Fibroblast of peridontal ligament (primary cell): ENCODE results near the gene ACSF3.
"Not testable (repeated sequence)": the region's sequence is repeated elsewhere in the genome, so short reads cannot be mapped to it uniquely, and the experiment has no call there.

Experiments used
- DNase-seq: peaks from one replicate; pipeline ENCODE4 v3.0.0-alpha.2; 2010; ENCODE audit errors: extremely low read depth

ACSF3 gene

GRCh38 chr16:89161763-89162713 is 68.4 kb downstream of the ACSF3 start:
- DNase-seq, result no peak

DNA sequence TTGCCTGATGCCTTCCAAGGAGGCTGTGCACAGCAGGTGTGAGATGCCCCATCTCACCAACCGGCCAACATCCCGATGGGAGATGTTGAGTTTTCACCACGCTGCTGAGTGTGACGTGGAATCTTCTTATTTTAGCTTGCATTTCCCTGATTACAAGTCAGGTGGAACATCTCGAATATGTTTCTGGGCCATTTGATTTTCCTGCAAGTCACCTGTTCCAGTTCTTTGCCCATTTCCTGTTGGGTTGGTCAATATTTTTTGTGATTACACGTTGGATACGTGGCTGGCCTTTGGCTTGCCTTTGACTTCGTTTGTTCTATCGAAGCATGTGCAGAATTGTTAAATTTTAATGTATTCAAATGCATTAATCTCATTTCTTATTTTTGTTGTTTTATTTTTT is 69.6 kb downstream of the ACSF3 start:
- DNase-seq, result no peak

- no peak for DNase-seq
Measured at GRCh38 chr16:89164436-89164835, 70.8 kb downstream of the ACSF3 start.

GRCh38 chr16:89164847-89165680 is 71.4 kb downstream of the ACSF3 start:
- DNase-seq, result no peak

GRCh38 chr16:89165681-89165979 is 72.0 kb downstream of the ACSF3 start:
- not testable (repeated sequence) for DNase-seq

- no peak for DNase-seq
Measured at GRCh38 chr16:89166696-89167424, 73.2 kb downstream of the ACSF3 start.

GRCh38 chr16:89167425-89167941 is 73.8 kb downstream of the ACSF3 start:
- DNase-seq, result peak; percentile 66

GRCh38 chr16:89168381-89169189 is 74.9 kb downstream of the ACSF3 start:
- no peak for DNase-seq

- DNase-seq, result no peak
Measured at GRCh38 chr16:89169778-89170177, 76.1 kb downstream of the ACSF3 start.

- no peak for DNase-seq
Measured at GRCh38 chr16:89170346-89171215, 76.9 kb downstream of the ACSF3 start.

GRCh38 chr16:89171216-89172170 is 77.8 kb downstream of the ACSF3 start, which contains the start of gene CDH15:
Gene CDH15 (plus strand): TSS chr16:89171748. CDS start chr16:89171832, 84 bp downstream.
- DNase-seq, result peak; percentile 69

- DNase-seq, result no peak
Measured at GRCh38 chr16:89172171-89172527, 78.5 kb downstream of the ACSF3 start.

DNA sequence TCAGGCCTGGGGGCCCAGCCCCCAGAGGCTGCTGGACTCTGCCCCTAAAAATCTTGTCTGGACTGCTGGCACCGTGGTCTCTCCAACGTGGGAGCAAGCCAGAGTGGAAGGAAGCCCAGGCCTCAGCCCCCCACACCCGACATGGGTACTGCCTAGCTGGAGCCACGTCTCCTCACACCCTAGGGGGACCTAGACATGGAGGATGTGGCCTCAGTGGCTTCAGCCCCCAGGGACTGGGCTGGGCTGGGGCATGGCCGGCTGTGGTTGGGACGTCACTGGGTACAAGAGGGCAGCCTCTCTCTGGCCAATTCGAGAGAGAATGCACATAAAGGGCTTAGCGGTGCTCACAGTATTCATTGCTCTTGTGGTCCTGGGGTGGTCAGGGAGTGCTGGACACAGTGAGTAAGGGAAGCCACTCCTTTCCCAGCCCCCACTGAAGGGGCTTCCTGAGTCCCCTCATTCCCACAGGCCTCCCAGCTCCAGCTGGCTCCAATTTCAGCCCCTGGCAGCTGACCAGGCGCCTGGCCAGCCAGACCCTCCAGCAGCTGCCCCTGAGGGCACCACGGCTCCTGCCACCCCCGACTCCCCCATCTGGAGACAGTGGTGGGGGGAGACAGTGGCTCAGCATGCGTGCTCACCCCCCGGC is 79.0 kb downstream of the ACSF3 start:
- no peak for DNase-seq

DNA sequence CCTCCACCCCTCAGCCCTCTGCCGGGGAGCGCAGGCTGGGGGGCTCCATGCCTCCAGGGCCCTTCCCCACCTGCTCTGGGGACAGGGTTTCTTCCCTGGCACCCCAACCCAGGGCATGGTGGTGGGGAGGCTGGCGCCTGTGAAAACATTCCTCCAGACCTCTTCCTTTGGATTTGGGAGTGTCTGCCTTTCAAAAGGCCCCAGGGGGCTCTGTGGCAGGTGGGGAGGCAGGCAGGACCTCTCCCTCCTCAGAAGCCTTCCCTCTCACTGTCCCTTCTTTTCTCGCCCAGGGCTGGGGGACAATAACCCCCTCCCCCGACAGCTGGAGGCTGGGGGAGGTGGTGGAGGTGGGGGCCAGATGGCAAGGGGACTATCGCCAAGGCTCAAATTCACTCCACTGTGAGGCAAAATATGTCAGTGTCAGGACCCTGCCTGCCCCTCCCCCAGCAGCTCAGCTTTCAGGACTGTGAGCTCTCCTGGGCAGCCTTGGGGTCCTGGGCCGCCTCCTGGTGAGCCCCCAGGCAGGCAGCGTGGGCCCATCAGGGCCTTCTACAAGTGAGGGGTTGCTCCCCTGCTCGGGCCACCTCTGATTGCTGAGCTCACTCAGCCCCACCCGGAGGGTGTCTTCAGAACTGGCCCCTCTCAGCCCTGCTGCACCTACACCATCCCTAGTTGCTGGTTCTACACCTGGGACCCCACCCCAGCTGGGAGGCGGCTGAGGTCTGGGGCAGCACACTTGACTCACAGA is 79.7 kb downstream of the ACSF3 start:
- DNase-seq, result no peak

DNA sequence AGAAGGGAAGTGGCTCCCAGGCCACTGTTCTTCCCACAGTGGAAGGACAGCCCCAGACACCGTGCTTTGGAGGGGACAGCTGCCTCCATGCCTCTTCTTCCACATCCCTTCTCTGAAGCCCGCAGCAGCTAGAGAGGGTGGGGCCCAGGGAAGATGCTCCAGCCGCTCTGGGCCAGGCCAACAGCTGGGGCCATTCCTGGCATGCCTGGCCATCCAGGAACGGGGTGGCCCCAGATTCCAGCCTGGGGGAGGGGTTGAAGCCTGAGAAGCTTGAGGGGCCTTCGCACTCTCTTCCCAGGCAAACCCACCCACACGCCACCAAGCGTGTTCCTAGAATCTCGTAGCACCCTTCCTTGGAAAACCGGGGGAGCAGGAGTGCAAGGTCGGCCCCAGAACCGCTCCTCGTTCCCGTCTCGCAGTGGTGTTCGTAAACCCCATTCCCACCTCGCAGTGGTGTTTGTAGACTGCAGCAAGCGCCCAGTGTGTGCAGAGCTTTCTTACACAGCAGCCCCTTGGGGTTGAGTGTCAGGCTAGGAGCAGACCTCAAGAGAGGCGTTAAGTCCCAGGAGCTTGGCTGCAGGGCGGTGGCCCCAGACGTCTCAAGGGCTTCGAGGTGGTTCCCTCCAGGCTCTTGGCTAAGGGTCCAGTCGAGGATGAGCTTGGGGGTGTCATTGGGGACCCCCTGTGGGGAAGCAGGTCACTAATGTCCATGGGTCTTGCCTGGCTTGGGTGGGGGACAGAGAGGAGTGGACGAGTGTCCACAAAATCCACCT is 80.6 kb downstream of the ACSF3 start:
- DNase-seq, result no peak

GRCh38 chr16:89174877-89175276 is 81.2 kb downstream of the ACSF3 start:
- DNase-seq, result peak; percentile 31
